ENCODE results near the gene LEMD1.

DNA sequence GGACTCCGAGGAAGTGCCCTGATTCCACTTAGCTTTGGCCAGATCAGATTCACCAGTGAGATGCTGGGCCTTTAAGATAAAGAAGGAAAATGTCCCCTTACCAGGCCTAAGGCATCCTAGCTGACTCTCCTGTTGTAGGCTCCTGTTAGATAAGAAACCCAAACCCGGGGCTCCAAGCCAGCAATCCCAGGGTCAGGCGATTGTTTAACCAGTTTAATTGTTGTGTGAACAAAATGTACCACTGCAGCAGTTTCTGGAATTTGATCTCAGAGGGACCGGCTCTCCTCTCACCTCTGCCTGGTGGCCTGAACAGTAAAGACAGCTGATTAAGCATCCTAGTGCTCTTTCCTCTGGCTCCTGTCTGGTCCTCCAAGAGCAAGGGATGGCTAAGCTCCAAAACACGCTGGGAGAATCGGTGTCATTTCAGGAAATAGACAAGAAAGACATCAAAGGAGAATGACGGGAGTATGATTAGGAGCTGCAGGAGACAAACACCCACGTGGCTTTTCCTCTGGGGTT is 55.9 kb downstream of the LEMD1 start:
- TF ChIP-seq EZH2 (IDR thresholded peaks at IDR 0.05; ENCODE audit: low read length, missing control alignments), result no peak
- TF ChIP-seq, protein P1, sequence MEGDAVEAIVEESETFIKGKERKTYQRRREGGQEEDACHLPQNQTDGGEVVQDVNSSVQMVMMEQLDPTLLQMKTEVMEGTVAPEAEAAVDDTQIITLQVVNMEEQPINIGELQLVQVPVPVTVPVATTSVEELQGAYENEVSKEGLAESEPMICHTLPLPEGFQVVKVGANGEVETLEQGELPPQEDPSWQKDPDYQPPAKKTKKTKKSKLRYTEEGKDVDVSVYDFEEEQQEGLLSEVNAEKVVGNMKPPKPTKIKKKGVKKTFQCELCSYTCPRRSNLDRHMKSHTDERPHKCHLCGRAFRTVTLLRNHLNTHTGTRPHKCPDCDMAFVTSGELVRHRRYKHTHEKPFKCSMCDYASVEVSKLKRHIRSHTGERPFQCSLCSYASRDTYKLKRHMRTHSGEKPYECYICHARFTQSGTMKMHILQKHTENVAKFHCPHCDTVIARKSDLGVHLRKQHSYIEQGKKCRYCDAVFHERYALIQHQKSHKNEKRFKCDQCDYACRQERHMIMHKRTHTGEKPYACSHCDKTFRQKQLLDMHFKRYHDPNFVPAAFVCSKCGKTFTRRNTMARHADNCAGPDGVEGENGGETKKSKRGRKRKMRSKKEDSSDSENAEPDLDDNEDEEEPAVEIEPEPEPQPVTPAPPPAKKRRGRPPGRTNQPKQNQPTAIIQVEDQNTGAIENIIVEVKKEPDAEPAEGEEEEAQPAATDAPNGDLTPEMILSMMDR (conservative IDR thresholded peaks at IDR 0.05 in 1 of 2, IDR thresholded peaks at IDR 0.05 in 1 of 2; ENCODE audit: low read depth in 1 of 2, low read length in 2 of 2), result no peak
